C4-2B (cell line): ENCODE data around the gene EIF4E2.
A peak's percentile ranks its signal among the peaks of the same experiment; 100 is the strongest.

Experiments
- H3K27ac ChIP-seq: fragments of 450-650 bp; 2 replicates; pipeline ENCODE4 v1.5.1; 2017
- CTCF ChIP-seq: fragments of 450-650 bp; conservative IDR thresholded peaks from 2 replicates; pipeline ENCODE4 v1.5.1; 2017; ENCODE audit warnings: mild to moderate bottlenecking
- ZFX ChIP-seq: fragments of 450-650 bp; IDR thresholded peaks from 2 replicates; pipeline ENCODE4 v1.6.1; 2017

Gene EIF4E2

DNA sequence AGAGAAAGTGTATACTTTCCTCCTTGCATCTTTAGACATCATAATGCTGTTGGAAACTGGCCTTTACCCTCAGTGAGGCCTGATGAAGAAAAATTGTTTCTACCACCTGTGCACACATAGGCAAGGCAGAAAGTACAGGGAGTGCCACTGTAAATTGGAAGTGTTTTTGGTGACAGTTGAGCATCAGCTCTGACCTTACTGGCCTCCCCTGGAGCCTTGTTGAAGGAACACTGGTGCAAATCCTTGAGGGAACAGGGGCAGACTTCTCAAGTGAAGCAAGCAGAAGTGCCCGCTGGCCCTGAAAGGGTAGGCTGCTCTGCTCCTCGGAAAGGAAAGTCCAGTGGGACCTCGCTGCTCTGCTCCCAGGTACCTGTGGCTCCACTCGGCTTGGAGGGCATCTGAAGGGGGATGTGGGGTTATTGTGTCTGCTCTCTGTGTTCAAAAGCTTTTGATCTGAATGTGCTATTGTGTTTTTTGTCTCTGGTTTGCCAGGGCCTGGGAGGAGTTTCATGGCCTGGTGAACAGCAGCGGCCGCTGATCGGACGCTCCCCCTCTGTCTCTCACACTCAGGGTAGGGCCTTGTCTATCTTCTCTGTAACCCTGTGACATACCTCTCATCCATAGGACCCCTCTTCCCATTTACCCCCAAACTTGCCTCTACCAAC lies 23.4 kb downstream of the EIF4E2 start:
- TF ChIP-seq CTCF (no peak), ZFX (no peak)
- H3K27ac ChIP-seq = no peak overlapping the region

GRCh38 chr2:232574674-232575403 lies 24.4 kb downstream of the EIF4E2 start:
- TF ChIP-seq CTCF (no peak), ZFX (no peak)
- H3K27ac ChIP-seq = no peak overlapping the region

GRCh38 chr2:232575404-232575746 lies 24.9 kb downstream of the EIF4E2 start:
- no peak overlapping the region for H3K27ac ChIP-seq
- TF ChIP-seq ZFX = no peak
- no peak for TF ChIP-seq CTCF

- TF ChIP-seq CTCF (no peak), ZFX (no peak)
- no peak overlapping the region for H3K27ac ChIP-seq
Observed at GRCh38 chr2:232576995-232577394, 26.5 kb downstream of the EIF4E2 start.

- TF ChIP-seq CTCF (no peak), ZFX (no peak)
- no peak overlapping the region for H3K27ac ChIP-seq
Observed at GRCh38 chr2:232577841-232578240, 27.4 kb downstream of the EIF4E2 start.

GRCh38 chr2:232578626-232579025 lies 28.1 kb downstream of the EIF4E2 start:
- no peak overlapping the region for H3K27ac ChIP-seq
- TF ChIP-seq CTCF (no peak), ZFX (no peak)

- peak overlapping the region; percentile 28 for H3K27ac ChIP-seq
- no peak for TF ChIP-seq CTCF
- TF ChIP-seq ZFX = no peak
Observed at GRCh38 chr2:232580648-232580981, 30.1 kb downstream of the EIF4E2 start.
